GM19438 (cell line): ENCODE measurements around the gene AR.
A peak's percentile ranks its signal among the peaks of the same experiment; 100 is the strongest.

Source experiments
- ATAC-seq: cut with Tn5 transposase; IDR thresholded peaks from one replicate; pipeline ENCODE4 v1.9.1; 2021; ENCODE audit warnings: low read depth; ENCODE audit not compliant: unreplicated experiment

Gene AR

GRCh38 chrX:67724359-67725110 lies 180.7 kb downstream of the AR start:
- no peak for ATAC-seq

GRCh38 chrX:67725471-67725870 lies 181.7 kb downstream of the AR start:
- ATAC-seq, result no peak

GRCh38 chrX:67726018-67726417 lies 182.2 kb downstream of the AR start:
- no peak for ATAC-seq

GRCh38 chrX:67727576-67727975 lies 183.8 kb downstream of the AR start:
- no peak for ATAC-seq

- no peak for ATAC-seq
Measured at GRCh38 chrX:67730296-67730695, 186.5 kb downstream of the AR start.

GRCh38 chrX:67731061-67731460 lies 187.2 kb downstream of the AR start:
- ATAC-seq, result no peak

GRCh38 chrX:67732864-67733263 lies 189.0 kb downstream of the AR start:
- no peak for ATAC-seq

- peak; percentile 79 for ATAC-seq
Measured at GRCh38 chrX:67734111-67734753, 190.4 kb downstream of the AR start.

GRCh38 chrX:67749536-67749935 lies 205.7 kb downstream of the AR start:
- ATAC-seq, result no peak

GRCh38 chrX:67750694-67751093 lies 206.9 kb downstream of the AR start:
- no peak for ATAC-seq

GRCh38 chrX:67759018-67759417 lies 215.2 kb downstream of the AR start:
- no peak for ATAC-seq

- no peak for ATAC-seq
Measured at GRCh38 chrX:67777148-67777547, 233.3 kb downstream of the AR start.

- ATAC-seq, result no peak
Measured at GRCh38 chrX:67779099-67779498, 235.3 kb downstream of the AR start.
